Neutrophil (primary cell): ENCODE measurements around the gene CCDC91.

Experiments used
- H3K27ac ChIP-seq: fragments of 200-600 bp; sonication (generic); 2 replicates; pipeline ENCODE4 v1.5.1; 2016; ENCODE audit warnings: mild to moderate bottlenecking, moderate library complexity
- H3K27me3 ChIP-seq: fragments of 200-600 bp; sonication (generic); 2 replicates; pipeline ENCODE4 v1.6.0; 2016; ENCODE audit warnings: mild to moderate bottlenecking
- H3K36me3 ChIP-seq: fragments of 200-600 bp; sonication (generic); 2 replicates; pipeline ENCODE4 v1.5.1; 2017
- H3K4me1 ChIP-seq, 2 experiments: fragments of 200-600 bp in 1 of 2; sonication (generic) in 1 of 2; 1 replicate in 1 of 2; 2 replicates in 1 of 2; pipeline versions ENCODE4 v1.5.1 to v1.6.1; 2013 to 2016; ENCODE audit warnings: low read depth in 1 of 2, low read length in 1 of 2, mild to moderate bottlenecking in 1 of 2, moderate library complexity in 1 of 2; ENCODE audit not compliant: control insufficient read depth in 1 of 2, insufficient read depth in 1 of 2
- H3K4me3 ChIP-seq, 2 experiments: fragments of 200-600 bp in 1 of 2; sonication (generic) in 1 of 2; 1 replicate in 1 of 2; 2 replicates in 1 of 2; pipeline ENCODE4 v1.5.1; 2013 to 2016; ENCODE audit warnings: low read depth in 1 of 2, low read length in 1 of 2, mild to moderate bottlenecking in 1 of 2, moderate library complexity in 1 of 2
- H3K9me3 ChIP-seq: fragments of 200-600 bp; sonication (generic); 2 replicates; pipeline ENCODE4 v1.5.1; 2016
- CTCF ChIP-seq: fragments of 200-600 bp; sonication (generic); IDR thresholded peaks from 2 replicates; pipeline ENCODE4 v1.5.1; 2016; ENCODE audit warnings: antibody characterized with exemption

CCDC91 gene

GRCh38 chr12:28550757-28551704, 360.8 kb downstream of the CCDC91 start:
- Histone ChIP-seq H3K27ac (no peak overlapping the region), H3K4me3 (no peak overlapping the region), H3K4me1 (no peaks in the 10 kb centered on the region), H3K36me3 (no peaks in the 10 kb centered on the region), H3K27me3 (no peaks in the 10 kb centered on the region), H3K9me3 (no peaks in the 10 kb centered on the region)
- TF ChIP-seq CTCF = no peak

- H3K4me3 ChIP-seq = no peak overlapping the region
- H3K27me3 ChIP-seq = no peaks in the 10 kb centered on the region
- TF ChIP-seq CTCF = no peak
- no peaks in the 10 kb centered on the region for H3K4me1 ChIP-seq
- no peaks in the 10 kb centered on the region for H3K9me3 ChIP-seq
- no peaks in the 10 kb centered on the region for H3K36me3 ChIP-seq
- no peak overlapping the region for H3K27ac ChIP-seq
Measured at GRCh38 chr12:28552251-28552970, 362.2 kb downstream of the CCDC91 start.

GRCh38 chr12:28555748-28556147, 365.5 kb downstream of the CCDC91 start:
- Histone ChIP-seq H3K4me3 (no peak overlapping the region), H3K4me1 (no peaks in the 10 kb centered on the region), H3K9me3 (no peaks in the 10 kb centered on the region), H3K27ac (no peak overlapping the region), H3K27me3 (no peaks in the 10 kb centered on the region), H3K36me3 (no peaks in the 10 kb centered on the region)
- no peak for TF ChIP-seq CTCF

GRCh38 chr12:28558250-28558649, 368.0 kb downstream of the CCDC91 start:
- H3K4me3 ChIP-seq = no peak overlapping the region
- H3K36me3 ChIP-seq = no peaks in the 10 kb centered on the region
- no peaks in the 10 kb centered on the region for H3K4me1 ChIP-seq
- no peak overlapping the region for H3K27ac ChIP-seq
- H3K27me3 ChIP-seq = no peaks in the 10 kb centered on the region
- no peak for TF ChIP-seq CTCF
- H3K9me3 ChIP-seq = no peaks in the 10 kb centered on the region

- no peaks in the 10 kb centered on the region for H3K36me3 ChIP-seq
- H3K4me1 ChIP-seq = no peaks in the 10 kb centered on the region
- no peaks in the 10 kb centered on the region for H3K9me3 ChIP-seq
- H3K27me3 ChIP-seq = no peaks in the 10 kb centered on the region
- TF ChIP-seq CTCF = no peak
- no peak overlapping the region for H3K4me3 ChIP-seq
- H3K27ac ChIP-seq = no peak overlapping the region
Measured at GRCh38 chr12:28563286-28563685, 373.0 kb downstream of the CCDC91 start.
